NCI-H1930 (cell line): ENCODE data around the gene WASF1.

ENCODE experiments used
- DNase-seq, 2 experiments: peaks; one replicate each; lab custom pipeline; 2025; lab: John Stamatoyannopoulos, UW

Gene WASF1

DNA sequence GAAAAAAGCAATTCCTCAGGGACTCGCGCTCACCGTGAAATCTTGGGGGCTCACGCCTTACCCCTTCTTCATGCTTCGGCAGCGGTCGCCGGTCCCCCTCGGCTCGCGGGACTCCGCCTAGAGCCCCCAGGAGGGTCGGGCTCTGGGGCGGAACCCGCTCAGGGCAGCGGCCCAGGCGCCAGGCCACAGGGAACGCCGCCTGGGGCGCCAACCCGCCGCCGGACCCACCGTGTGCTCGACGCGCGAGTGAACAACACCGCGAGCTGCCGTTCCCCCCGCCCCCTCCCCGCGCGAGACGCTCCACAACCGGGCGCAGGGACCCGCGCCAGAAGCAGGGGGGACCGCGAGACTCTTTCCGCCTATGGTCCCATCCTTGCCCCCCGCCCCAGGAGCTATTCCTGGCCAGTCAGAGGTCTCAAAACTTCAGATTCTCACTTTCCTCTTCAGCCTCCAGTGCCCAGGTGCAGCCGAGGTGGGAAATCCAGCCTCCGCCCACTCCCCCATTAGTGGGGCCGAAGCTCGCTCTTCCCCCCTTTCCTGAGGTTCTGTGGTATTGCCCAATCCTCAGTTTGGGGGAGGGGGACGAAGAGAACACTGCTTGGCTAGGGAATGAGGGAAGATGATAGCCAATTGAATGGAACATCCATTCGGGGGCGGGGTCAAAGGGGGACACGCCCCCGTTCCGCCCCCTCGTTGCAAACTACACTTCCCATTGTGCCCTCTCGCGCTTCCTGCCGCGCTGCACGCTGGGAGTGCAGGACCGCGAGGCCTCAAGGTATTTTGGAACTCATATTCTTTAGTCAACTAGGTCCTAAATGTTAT, at the start of gene WASF1:
WASF1 (minus strand) TSS at position 265 of the 822 bp plus-strand sequence. CDS start 52,069 bp downstream, outside the sequence.
- DNase-seq, result peak; percentile 96

GRCh38 chr6:110226261-110226660, 46.8 kb upstream of the WASF1 start:
- DNase-seq, result no peak

- no peak for DNase-seq
Measured at GRCh38 chr6:110221738-110222137, 42.3 kb upstream of the WASF1 start.

GRCh38 chr6:110217266-110217665, 37.8 kb upstream of the WASF1 start:
- DNase-seq, result no peak

- DNase-seq, result no peak
Measured at GRCh38 chr6:110216140-110216539, 36.7 kb upstream of the WASF1 start.

- no peak for DNase-seq
Measured at GRCh38 chr6:110214338-110214737, 34.9 kb upstream of the WASF1 start.

- DNase-seq, result no peak
Measured at GRCh38 chr6:110211753-110212152, 32.3 kb upstream of the WASF1 start.

GRCh38 chr6:110207652-110208051, 28.2 kb upstream of the WASF1 start:
- DNase-seq, result no peak

GRCh38 chr6:110201151-110201884, 21.8 kb upstream of the WASF1 start:
- DNase-seq, result no peak

DNA sequence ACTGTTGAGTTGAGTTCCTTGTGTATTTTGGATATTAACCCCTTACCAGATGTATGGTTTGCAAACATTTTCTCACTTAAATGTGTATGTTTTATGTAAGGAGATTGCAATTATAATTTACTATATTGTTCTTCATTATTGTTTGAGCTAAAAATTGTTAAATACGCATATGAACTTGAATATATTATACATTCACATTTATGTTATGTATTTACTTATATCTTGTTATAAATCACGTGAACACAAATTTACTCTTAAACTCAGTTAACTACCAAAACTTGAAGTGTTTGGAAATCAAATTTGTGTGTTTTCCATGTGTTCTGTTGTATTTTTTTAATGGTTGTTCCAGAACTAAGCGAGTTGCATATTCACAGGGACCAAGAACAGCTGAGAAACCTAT, 19.1 kb upstream of the WASF1 start:
- DNase-seq, result no peak

DNA sequence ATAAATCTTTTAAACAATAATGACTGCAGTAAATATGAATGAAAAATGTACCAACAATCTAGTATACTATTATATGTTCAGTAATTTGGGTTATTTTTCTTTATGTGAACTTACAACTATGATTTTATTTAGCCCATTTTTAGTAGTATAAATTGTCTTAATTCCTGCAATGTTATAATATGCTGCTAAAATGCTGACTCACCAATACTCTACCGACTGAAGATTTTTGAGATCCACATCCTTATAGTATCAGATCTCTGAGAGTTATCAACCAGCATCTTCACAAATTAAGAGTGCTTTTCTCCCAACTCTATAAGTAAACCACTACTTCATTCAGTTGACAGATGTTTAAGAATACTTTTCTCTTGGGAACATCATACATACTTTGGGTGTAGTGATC, 17.4 kb upstream of the WASF1 start:
- no peak for DNase-seq

DNA sequence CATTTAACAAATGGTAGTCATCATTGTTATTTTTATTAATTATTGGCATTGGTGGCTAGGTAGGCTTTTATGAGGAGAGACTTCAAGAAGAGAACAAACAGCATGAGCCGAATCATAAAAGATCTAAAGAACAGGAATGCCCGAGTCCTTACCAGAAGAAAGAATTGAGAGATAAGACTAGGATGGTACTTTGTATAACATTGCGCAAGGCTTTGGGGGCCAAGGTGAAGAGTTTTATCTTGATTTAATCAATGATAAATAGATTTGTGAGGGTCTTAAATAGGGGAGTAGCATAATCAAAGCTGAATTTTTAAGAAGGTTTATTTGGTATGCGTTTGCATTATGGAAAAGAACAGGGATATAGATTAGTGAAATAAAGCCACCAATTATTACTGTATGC, 16.2 kb upstream of the WASF1 start:
- DNase-seq, result no peak

DNA sequence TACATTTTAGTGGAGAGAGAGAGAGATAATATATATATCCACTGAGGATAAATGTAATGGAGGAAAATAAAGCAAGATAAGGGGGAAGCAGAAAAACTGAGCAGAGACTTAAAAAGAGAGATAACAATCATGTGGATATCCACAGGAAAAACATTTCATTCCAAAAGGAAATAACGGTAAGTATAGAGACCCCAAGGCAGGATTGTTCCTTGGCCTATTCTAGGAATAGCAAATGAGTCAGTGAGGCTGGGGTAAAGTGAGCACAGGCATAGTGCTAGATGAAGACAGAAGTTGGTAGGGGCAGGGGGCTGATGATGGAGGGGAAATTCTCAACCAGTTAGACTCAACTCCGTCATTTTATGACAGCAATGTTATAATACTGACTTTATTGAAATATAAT, 12.0 kb upstream of the WASF1 start:
- DNase-seq, result no peak

DNA sequence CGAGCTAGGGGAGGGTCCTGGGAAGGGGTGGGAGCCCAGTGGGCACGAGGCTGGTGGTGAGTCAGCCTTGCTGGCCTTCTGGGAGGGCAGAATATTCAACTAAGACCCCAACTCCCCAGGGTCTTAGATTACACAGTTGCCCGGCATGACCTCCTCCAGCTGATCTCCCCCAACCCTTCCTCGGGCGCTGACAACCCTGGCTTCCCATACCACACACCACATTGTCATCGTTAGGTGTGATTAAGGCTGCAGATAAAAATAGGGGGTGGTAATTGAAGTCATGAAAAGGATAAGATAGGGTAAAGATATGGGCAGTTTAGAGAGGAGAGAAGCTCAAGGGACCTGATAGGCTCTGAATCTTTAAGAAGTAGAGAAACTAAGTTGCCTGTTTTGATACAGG, 11.3 kb upstream of the WASF1 start:
- no peak for DNase-seq

- no peak for DNase-seq
Measured at GRCh38 chr6:110188791-110189190, 9.3 kb upstream of the WASF1 start.

DNA sequence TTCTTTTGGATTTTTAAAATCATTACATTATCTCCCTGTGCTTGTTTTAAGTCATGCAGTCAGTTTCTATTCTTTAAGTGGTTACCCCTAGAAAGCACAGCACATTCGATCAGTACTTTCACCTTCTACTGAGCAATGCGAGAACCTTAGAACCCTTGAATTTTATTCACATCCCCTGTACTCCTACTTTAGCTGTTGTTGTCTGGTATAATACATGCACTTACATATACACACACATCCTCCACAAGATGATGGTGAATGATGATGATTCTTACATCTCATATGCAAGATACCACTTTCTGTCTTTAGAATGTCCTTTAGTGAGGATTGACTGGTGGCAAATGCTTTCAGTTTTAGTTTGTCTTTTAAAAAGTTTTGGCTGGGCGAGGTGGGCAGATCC, 6.4 kb upstream of the WASF1 start:
- DNase-seq, result no peak

GRCh38 chr6:110183292-110183885, 3.9 kb upstream of the WASF1 start:
- no peak for DNase-seq

- no peak for DNase-seq
Measured at GRCh38 chr6:110181131-110182030, 1.9 kb upstream of the WASF1 start.

DNA sequence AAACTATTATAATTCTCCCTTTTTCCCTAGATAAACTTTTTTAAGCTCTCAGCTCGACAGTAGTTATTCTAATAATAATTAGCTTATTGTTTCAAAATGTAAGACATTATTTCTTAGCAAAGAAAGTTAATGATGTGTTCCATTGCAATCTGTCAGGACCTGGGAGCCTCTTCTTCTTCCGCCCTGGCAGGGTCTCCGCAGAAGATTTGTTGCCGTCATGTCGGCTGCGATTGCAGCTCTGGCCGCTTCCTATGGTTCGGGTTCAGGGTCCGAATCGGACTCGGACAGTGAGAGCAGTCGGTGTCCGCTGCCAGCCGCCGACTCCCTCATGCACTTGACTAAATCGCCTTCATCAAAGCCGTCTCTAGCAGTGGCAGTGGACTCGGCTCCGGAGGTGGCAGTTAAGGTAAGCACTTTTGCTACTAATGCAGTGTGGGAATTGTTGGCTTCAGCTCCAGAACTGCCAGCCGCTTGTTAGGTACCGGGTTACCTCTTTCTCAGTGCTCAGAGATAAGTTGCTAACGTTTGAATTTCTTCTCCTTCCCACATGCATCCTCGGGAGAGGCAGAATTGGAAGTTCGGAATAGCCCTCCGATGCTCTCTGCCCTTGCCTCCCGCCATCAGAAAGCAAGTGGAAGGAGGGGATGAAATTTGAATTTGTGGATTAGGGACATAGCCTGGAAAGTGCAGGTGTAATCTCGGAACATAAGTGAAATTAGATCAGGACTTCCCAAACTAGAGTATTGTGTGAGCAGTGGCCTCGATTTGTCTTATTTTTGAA, 948 bp upstream of the WASF1 start, which contains the start of gene CDC40:
CDC40 (plus strand) TSS at position 200 of the 781 bp plus-strand sequence; CDS start at position 218, 18 bp downstream.
- DNase-seq, result peak in 1 of 2 experiments; percentile 65

GRCh38 chr6:110178626-110179405, 654 bp downstream of the WASF1 start:
- DNase-seq, result peak; percentile 43 to 61
